ENCODE data around the gene OR6K3.

The OR6K3 gene

GRCh38 chr1:158731707-158732106, 11.2 kb upstream of the OR6K3 start:
- TF ChIP-seq FOXP2 (optimal IDR thresholded peaks at IDR 0.05; ENCODE audit: borderline replicate concordance, extremely low read depth, extremely low read length, insufficient read depth), result no peak

- no peak for TF ChIP-seq REST (IDR thresholded peaks at IDR 0.05; ENCODE audit: insufficient read depth in 1 of 2, low read depth in 2 of 2, low read length in 2 of 2)
- TF ChIP-seq FOXP2 (optimal IDR thresholded peaks at IDR 0.05; ENCODE audit: borderline replicate concordance, extremely low read depth, extremely low read length, insufficient read depth), result no peak
- TF ChIP-seq POLR2AphosphoS5 (IDR thresholded peaks at IDR 0.05; ENCODE audit: low read depth, low read length), result no peak
- no peak for TF ChIP-seq TAF1 (IDR thresholded peaks at IDR 0.05; ENCODE audit: borderline replicate concordance, insufficient read depth, low read length)
- TF ChIP-seq SIN3A (IDR thresholded peaks at IDR 0.05; ENCODE audit: borderline replicate concordance, insufficient read depth, low read length), result no peak
These were observed 9.9 kb upstream of the OR6K3 start for GRCh38 chr1:158730453-158730852.

GRCh38 chr1:158728510-158729225, 8.1 kb upstream of the OR6K3 start:
- TF ChIP-seq POLR2AphosphoS5 (IDR thresholded peaks at IDR 0.05; ENCODE audit: low read depth, low read length), result no peak
- TF ChIP-seq REST (IDR thresholded peaks at IDR 0.05; ENCODE audit: insufficient read depth in 1 of 2, low read depth in 2 of 2, low read length in 2 of 2), result no peak
- TF ChIP-seq TAF1 (IDR thresholded peaks at IDR 0.05; ENCODE audit: borderline replicate concordance, insufficient read depth, low read length), result no peak
- no peak for TF ChIP-seq FOXP2 (optimal IDR thresholded peaks at IDR 0.05; ENCODE audit: borderline replicate concordance, extremely low read depth, extremely low read length, insufficient read depth)
- TF ChIP-seq SIN3A (IDR thresholded peaks at IDR 0.05; ENCODE audit: borderline replicate concordance, insufficient read depth, low read length), result no peak

- TF ChIP-seq REST (IDR thresholded peaks at IDR 0.05; ENCODE audit: insufficient read depth in 1 of 2, low read depth in 2 of 2, low read length in 2 of 2), result no peak
- TF ChIP-seq SIN3A (IDR thresholded peaks at IDR 0.05; ENCODE audit: borderline replicate concordance, insufficient read depth, low read length), result no peak
- no peak for TF ChIP-seq POLR2AphosphoS5 (IDR thresholded peaks at IDR 0.05; ENCODE audit: low read depth, low read length)
- TF ChIP-seq FOXP2 (optimal IDR thresholded peaks at IDR 0.05; ENCODE audit: borderline replicate concordance, extremely low read depth, extremely low read length, insufficient read depth), result no peak
- TF ChIP-seq TAF1 (IDR thresholded peaks at IDR 0.05; ENCODE audit: borderline replicate concordance, insufficient read depth, low read length), result no peak
These were observed 3.9 kb upstream of the OR6K3 start for GRCh38 chr1:158724442-158724841.

GRCh38 chr1:158719664-158720063, 856 bp downstream of the OR6K3 start:
- TF ChIP-seq REST (IDR thresholded peaks at IDR 0.05; ENCODE audit: insufficient read depth in 1 of 2, low read depth in 2 of 2, low read length in 2 of 2), result no peak
- no peak for TF ChIP-seq POLR2AphosphoS5 (IDR thresholded peaks at IDR 0.05; ENCODE audit: low read depth, low read length)
- TF ChIP-seq FOXP2 (optimal IDR thresholded peaks at IDR 0.05; ENCODE audit: borderline replicate concordance, extremely low read depth, extremely low read length, insufficient read depth), result no peak
- no peak for TF ChIP-seq TAF1 (IDR thresholded peaks at IDR 0.05; ENCODE audit: borderline replicate concordance, insufficient read depth, low read length)
- no peak for TF ChIP-seq SIN3A (IDR thresholded peaks at IDR 0.05; ENCODE audit: borderline replicate concordance, insufficient read depth, low read length)
